GM19467 (cell line): ENCODE results near the gene LMO3.

ENCODE experiments used
- ATAC-seq: cut with Tn5 transposase; IDR thresholded peaks from one replicate; pipeline ENCODE4 v1.9.1; 2021; ENCODE audit warnings: mild to moderate bottlenecking, moderate library complexity; ENCODE audit not compliant: unreplicated experiment

Gene LMO3

DNA sequence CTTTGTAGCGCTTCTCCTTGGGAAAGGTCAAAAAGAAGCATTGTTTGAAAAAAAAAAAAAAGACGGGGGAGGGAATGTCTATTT is at the start of gene LMO3:
LMO3 (minus strand) TSS at position 46 of the 84 bp plus-strand sequence. CDS start 5,302 bp downstream, outside the sequence.
- ATAC-seq = no peak

- peak; percentile 88 for ATAC-seq
These were observed 30.6 kb upstream of the LMO3 start for GRCh38 chr12:16636435-16637055.

DNA sequence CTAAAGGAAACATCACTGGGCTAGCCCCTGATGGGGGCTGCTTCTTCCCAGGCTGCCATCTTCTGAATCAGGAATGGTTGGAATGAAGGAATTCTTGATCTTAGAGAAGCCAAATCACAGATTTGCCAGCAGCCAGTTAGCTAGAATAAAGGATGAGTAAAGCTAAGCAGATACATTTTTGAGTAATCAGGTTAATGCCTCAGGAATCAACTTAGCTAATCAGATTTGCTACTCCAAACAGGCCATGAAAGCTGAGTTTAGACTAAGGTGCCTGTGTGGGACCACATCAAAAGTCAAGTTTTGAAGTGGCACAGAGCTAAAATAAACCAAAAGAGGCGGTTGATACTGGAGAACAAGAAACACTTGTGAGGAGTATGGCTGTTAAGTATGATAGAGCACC is 28.8 kb upstream of the LMO3 start:
- ATAC-seq = no peak

- ATAC-seq = no peak
These were observed 21.0 kb upstream of the LMO3 start for GRCh38 chr12:16626991-16627390.

GRCh38 chr12:16622338-16622737 is 16.4 kb upstream of the LMO3 start:
- peak; percentile 53 for ATAC-seq

DNA sequence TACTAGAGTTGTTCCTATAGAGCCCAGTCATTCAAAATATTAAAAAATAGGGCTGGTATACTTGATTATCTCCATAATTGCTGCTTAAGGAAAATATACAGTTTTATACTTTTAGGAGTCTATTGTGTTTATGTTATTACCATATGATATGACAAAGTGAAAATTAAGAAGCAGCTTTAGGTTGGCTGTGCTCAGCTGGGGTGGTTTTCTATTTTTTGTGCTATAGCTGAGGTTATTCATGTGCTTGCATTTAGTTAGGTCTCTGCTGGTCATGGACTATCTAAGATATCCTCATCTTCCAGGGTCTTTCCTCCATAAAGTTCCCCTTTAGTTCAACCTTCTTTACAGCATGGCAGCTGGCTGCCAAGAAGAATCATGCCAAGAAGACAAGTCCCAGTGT is 13.6 kb upstream of the LMO3 start:
- no peak for ATAC-seq

DNA sequence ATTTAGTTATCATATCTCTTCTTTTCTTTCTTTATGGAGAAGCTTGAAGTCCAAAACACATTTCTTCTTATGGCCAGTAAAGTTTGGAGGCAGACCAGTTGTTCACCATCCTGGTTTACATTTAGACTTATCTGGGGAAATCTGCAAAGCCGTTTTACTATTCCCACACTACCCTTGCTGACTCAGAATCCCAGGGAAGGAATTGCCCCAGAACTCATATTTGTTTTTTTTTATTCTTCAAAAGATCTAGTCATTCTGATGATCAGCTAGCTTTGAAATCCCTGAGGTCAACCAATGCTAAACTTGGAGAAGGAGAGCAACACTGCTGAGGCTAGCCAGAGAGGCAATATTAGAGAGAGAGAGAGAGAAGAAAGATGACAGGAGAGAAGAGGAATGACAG is 12.3 kb upstream of the LMO3 start:
- no peak for ATAC-seq

GRCh38 chr12:16613199-16613598 is 7.2 kb upstream of the LMO3 start:
- ATAC-seq = no peak

DNA sequence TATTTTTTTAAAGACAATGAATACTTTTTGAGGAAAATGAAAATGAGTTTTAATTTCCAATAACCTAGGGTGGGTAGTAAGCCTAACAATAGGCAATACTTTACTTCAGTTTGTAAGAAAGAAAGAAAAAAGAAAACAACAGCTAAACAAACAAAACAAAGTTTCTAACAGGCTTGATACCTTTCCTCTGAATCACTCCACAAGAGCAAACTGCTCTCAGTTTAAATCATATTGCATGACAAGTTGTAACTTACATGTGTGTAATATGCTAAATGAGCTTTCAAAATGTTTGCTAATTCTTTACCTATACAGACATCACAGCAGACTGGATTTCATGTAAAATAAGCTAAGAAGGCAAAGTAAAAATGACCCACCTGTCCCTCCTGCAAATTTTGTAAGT is 6.7 kb upstream of the LMO3 start:
- ATAC-seq = no peak

DNA sequence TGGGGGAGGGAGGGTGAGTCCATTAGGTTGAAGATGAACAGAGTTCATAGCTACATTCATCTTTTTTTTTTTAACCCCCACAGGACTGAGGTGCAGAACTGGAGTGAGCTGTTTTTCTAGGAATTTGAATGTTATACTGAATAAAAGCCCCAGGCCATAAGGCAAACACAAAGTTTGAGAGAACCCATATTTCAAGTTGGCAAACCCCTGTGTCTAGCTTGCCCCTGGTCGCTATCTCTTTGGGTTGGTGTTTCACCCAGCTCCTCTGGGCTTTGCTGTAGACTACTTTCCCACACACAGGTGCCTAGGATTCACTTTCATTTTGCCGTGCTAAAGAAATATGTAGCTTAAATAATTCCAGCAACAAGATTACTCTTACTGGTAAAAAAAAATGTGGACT is 5.2 kb upstream of the LMO3 start:
- peak; percentile 54 for ATAC-seq

DNA sequence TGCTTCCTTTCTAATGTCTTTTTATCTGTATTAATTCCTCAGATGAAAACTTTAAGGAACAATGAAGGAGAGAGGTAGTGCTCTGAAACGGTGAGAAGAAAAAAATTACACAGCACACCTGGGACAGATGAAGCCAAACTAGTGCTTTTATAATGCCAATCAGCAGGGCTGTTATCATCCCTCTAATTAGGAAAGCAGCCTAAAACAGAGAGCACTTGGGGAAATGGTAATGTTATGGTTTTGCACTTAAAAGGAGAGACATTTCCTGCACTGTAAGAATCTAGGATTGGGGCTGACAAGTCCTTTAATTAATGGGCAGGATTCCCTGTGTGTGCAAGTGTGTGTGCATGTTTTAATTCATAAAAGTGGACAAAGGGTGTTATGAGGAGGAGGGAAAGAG is 4.8 kb upstream of the LMO3 start:
- peak; percentile 20 for ATAC-seq

DNA sequence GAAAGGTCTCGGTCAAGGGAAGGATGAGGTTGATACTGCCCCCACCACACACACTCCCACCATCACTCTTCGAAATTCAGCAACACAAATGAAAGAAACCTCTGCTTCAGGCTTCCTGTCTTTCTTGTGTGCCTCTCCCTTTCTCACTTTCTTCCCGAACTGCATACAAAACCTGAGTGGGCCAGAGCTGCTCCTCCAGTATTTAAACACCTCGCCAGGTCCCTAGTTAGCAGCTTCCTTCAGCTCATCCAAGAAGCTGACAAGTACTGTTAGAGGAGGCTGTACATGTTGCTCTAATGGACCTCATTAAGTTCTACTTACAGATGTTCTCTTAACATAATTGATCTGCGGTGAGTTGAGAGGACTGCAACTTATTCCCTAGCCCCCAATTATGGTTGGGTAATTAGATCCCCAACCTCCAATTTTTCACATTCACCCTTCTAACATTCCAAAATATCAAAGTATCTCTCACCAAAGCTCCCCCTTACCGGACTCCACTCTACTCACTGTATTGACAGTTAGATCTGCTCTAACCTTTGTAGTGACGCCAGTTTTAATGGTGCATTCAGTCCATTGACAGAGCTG is 4.1 kb upstream of the LMO3 start:
- no peak for ATAC-seq

- no peak for ATAC-seq
These were observed 3.1 kb upstream of the LMO3 start for GRCh38 chr12:16608946-16609539.

- no peak for ATAC-seq
These were observed 2.2 kb upstream of the LMO3 start for GRCh38 chr12:16607906-16608775.

GRCh38 chr12:16606991-16607390 is 1.0 kb upstream of the LMO3 start:
- ATAC-seq = no peak

DNA sequence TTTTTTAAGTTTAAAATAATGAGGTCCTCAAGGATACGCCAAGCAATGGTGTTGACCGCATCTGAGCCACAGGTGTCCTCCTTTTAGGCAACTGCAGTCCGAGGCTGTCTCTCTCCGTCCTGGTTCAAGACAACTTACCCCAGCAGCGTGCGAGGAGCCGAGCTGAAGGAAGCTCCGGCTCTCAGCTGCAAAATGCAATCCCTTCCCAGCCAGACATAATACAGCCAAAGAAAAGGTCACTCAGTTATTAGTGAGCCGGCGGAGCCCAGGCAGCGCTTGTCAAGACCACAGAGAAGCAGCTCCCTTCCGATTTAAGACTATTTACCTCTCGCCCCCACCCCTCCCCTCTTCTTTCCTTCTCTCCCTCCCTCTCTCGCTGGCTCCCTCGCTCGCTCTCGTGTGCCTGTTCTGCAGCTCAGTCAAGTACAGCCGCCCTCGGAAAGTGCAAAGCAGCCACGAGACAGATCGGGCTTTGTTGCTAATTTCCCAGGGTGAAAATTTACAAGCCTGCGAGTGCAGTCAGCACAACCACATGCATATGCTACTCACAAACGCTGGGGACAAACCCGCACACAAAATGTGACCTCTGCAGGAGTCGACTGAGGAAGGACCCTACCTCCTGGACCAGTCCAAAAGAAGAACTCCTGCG is 363 bp upstream of the LMO3 start:
- peak; percentile 34 for ATAC-seq

DNA sequence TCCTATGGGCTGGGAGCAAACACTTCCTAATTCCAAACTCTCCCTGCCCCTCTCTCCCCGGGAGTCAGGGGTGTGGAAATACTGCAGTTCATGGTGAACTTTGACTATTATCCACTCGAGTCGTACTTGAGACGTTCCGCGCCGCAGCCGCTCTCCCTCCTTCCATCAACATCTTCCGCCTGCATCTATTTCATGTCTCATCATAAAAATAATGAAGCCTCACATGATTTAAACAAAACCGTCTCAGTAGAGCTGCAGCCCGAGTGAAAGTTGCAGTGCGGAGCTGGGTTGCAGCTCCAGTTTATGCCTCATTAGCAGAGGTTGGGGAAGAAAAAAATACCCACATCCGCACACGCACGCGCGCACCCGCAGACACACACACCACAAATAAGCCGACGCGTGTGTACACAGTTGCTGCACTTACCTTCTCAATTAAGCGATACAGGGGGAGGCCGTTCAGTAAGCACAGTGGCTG is 283 bp downstream of the LMO3 start:
- no peak for ATAC-seq

GRCh38 chr12:16604596-16605252 is 1.2 kb downstream of the LMO3 start:
- ATAC-seq = no peak

DNA sequence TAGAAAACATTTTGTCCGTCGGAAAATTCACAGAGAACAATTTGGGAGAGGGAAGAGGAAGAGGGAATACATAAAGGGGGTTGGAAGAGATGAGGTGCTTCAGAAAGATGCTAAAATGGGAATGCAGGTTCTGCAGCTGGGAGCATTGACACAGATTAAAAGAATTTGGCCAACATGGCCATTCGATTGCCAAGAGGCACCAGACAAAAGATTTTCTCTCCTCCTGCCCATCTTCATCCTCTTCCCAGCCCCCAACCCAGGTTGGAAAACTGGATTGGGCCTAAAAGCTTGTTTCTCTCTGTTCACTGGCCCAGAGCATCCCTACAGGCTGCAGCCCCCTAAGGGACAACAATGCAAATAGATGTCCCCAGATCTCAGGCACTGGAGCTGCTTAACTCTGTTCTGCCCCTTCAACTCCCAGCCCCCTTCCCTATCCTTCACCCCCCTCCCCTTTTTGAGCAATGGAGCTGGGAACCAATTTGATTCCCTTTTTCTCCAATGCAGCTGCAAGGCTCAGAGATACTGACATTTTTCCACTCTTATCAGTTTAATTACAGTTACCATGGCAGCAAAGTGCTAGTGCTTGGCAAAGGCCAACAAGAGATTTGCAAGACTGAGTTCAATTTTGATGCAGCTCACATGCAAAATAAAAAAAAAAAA is 1.9 kb downstream of the LMO3 start:
- ATAC-seq = no peak

GRCh38 chr12:16603260-16603915 is 2.6 kb downstream of the LMO3 start:
- ATAC-seq = no peak
